Activated CD8-positive, alpha-beta memory T cell treated with anti-CD3 and anti-CD28 coated beads, Interleukin-2, amount 50 U/mL, for 24 hours (primary cell): ENCODE results near the gene LPIN1.

ENCODE experiments used
- DNase-seq: peaks from one replicate; pipeline ENCODE4 v3.0.0-alpha.2; 2020; ENCODE audit errors: extremely low read depth

LPIN1 gene

GRCh38 chr2:11784747-11785610 lies 38.5 kb downstream of the LPIN1 start:
- DNase-seq = no peak

GRCh38 chr2:11785611-11785940 lies 39.1 kb downstream of the LPIN1 start:
- DNase-seq = no peak

GRCh38 chr2:11786191-11786590 lies 39.8 kb downstream of the LPIN1 start:
- DNase-seq = no peak

- no peak for DNase-seq
These were observed 40.2 kb downstream of the LPIN1 start for GRCh38 chr2:11786592-11786991.

- no peak for DNase-seq
These were observed 41.6 kb downstream of the LPIN1 start for GRCh38 chr2:11787991-11788390.

GRCh38 chr2:11788461-11789124 lies 42.2 kb downstream of the LPIN1 start:
- no peak for DNase-seq

GRCh38 chr2:11789243-11789642 lies 42.8 kb downstream of the LPIN1 start:
- DNase-seq = no peak

- DNase-seq = no peak
These were observed 43.8 kb downstream of the LPIN1 start for GRCh38 chr2:11790228-11790627.

GRCh38 chr2:11795590-11795989 lies 49.2 kb downstream of the LPIN1 start:
- DNase-seq = no peak

GRCh38 chr2:11796190-11797171 lies 50.0 kb downstream of the LPIN1 start:
- no peak for DNase-seq

GRCh38 chr2:11797846-11798245 lies 51.4 kb downstream of the LPIN1 start:
- no peak for DNase-seq

- no peak for DNase-seq
These were observed 52.4 kb downstream of the LPIN1 start for GRCh38 chr2:11798701-11799435.

- DNase-seq = no peak
These were observed 53.4 kb downstream of the LPIN1 start for GRCh38 chr2:11799826-11800225.

- no peak for DNase-seq
These were observed 56.4 kb downstream of the LPIN1 start for GRCh38 chr2:11802782-11803191.

- no peak for DNase-seq
These were observed 58.6 kb downstream of the LPIN1 start for GRCh38 chr2:11805024-11805423.

- no peak for DNase-seq
These were observed 59.5 kb downstream of the LPIN1 start for GRCh38 chr2:11805920-11806319.

GRCh38 chr2:11807156-11808015 lies 61.0 kb downstream of the LPIN1 start:
- DNase-seq = no peak

GRCh38 chr2:11808016-11808400 lies 61.6 kb downstream of the LPIN1 start:
- DNase-seq = no peak

GRCh38 chr2:11809586-11810236 lies 63.3 kb downstream of the LPIN1 start:
- DNase-seq = no peak
